ENCODE results near the gene ADSL. TPM values are rescaled to one million over a fixed set of nuclear protein-coding genes. Genes with fewer than 3 reads are reported as not detected.

The ADSL gene
- total and polyA plus RNA-seq, 12 donors, result 29.3 to 101 (median 53.9) TPM

GRCh38 chr22:40383905-40384304 lies 37.6 kb downstream of the ADSL start:
- H3K36me3 ChIP-seq, result no peaks in the 10 kb centered on the region

GRCh38 chr22:40385036-40385782 lies 38.9 kb downstream of the ADSL start:
- H3K4me1 ChIP-seq, result peaks cover 0 to 34% (median 10%) of the 10 kb centered on the region in 9 donors
- no peaks in the 10 kb centered on the region for H3K27me3 ChIP-seq
- 74 to 76% methylated on average over 10 of the region's 10 CpGs for WGBS, 2 donors
- ATAC-seq, result no peak
- intact Hi-C loops (cut with DNase I), result no loop called here
- TF ChIP-seq CTCF (IDR thresholded peaks at IDR 0.05), result no peak
- H3K9me3 ChIP-seq, result no peaks in the 10 kb centered on the region
- DNase-seq, result no peak
- peak overlapping the region in 1 of 10 donors; percentile 12 for H3K4me3 ChIP-seq
- no peaks in the 10 kb centered on the region for H3K36me3 ChIP-seq
- H3K27ac ChIP-seq, result peak overlapping the region in 1 of 10 donors; percentile 27

More at GRCh38 chr22:40383905-40384304, 37.6 kb downstream of the ADSL start:
- Histone ChIP-seq H3K27ac (peak overlapping the region in 1 of 10 donors; percentile 16), H3K27me3 (no peaks in the 10 kb centered on the region), H3K4me1 (peaks cover 0 to 34% (median 10%) of the 10 kb centered on the region in 9 donors), H3K9me3 (no peaks in the 10 kb centered on the region), H3K4me3 (no peak overlapping the region)
- TF ChIP-seq CTCF (IDR thresholded peaks at IDR 0.05), result no peak
- 70 to 72% methylated on average over 3 of the region's 3 CpGs for WGBS, 2 donors
- intact Hi-C loops (cut with DNase I), result no loop called here
- ATAC-seq (peak in 3 of 8 donors; percentile 34 to 54 (median 38)), DNase-seq (no peak)

- Histone ChIP-seq H3K4me1 (peaks cover 0 to 39% (median 10%) of the 10 kb centered on the region in 9 donors), H3K27me3 (no peaks in the 10 kb centered on the region), H3K27ac (no peak overlapping the region), H3K36me3 (peaks cover 0 to 2% (median 0%) of the 10 kb centered on the region in 9 donors), H3K4me3 (no peak overlapping the region), H3K9me3 (no peaks in the 10 kb centered on the region)
- ATAC-seq (no peak), DNase-seq (no peak)
- WGBS, 2 donors, result 84 to 85% methylated on average over 5 of the region's 5 CpGs
- intact Hi-C loops (cut with DNase I), result no loop called here
- TF ChIP-seq CTCF (IDR thresholded peaks at IDR 0.05), result no peak
Observed at GRCh38 chr22:40387746-40388145, 41.4 kb downstream of the ADSL start.

- DNase-seq (no peak), ATAC-seq (no peak)
- Histone ChIP-seq H3K27ac (no peak overlapping the region), H3K36me3 (peaks cover 0 to 4% (median 0%) of the 10 kb centered on the region in 9 donors), H3K9me3 (no peaks in the 10 kb centered on the region), H3K4me1 (peaks cover 0 to 34% (median 10%) of the 10 kb centered on the region in 9 donors), H3K4me3 (no peak overlapping the region), H3K27me3 (no peaks in the 10 kb centered on the region)
- 80 to 90% methylated on average over 4 of the region's 4 CpGs for WGBS, 2 donors
- TF ChIP-seq CTCF (IDR thresholded peaks at IDR 0.05), result no peak
- intact Hi-C loops (cut with DNase I), result no loop called here
Observed at GRCh38 chr22:40388231-40388630, 41.9 kb downstream of the ADSL start.

All from heart right ventricle (tissue), 16 donors.